ENCODE results near the gene KRTAP3-2.

KRTAP3-2 gene

GRCh38 chr17:41012326-41013120, 12.8 kb upstream of the KRTAP3-2 start:
- no peak overlapping the region for H3K4me3 ChIP-seq (ENCODE audit: low read depth, low read length)
- TF ChIP-seq MYC (IDR thresholded peaks at IDR 0.05; ENCODE audit: low read depth, low read length) (no peak), MAX (IDR thresholded peaks at IDR 0.05; ENCODE audit: low read depth, low read length) (no peak), POLR2A (IDR thresholded peaks at IDR 0.05; ENCODE audit: extremely low read depth, insufficient read length) (no peak), CTCF (IDR thresholded peaks at IDR 0.05; ENCODE audit: low read depth, low read length) (no peak)
- no peak for DNase-seq (ENCODE audit: low read depth)

- no peak for TF ChIP-seq POLR2A (IDR thresholded peaks at IDR 0.05; ENCODE audit: extremely low read depth, insufficient read length)
- TF ChIP-seq MAX (IDR thresholded peaks at IDR 0.05; ENCODE audit: low read depth, low read length), result no peak
- no peak for TF ChIP-seq CTCF (IDR thresholded peaks at IDR 0.05; ENCODE audit: low read depth, low read length)
- TF ChIP-seq MYC (IDR thresholded peaks at IDR 0.05; ENCODE audit: low read depth, low read length), result no peak
- DNase-seq (ENCODE audit: low read depth), result no peak
- no peak overlapping the region for H3K4me3 ChIP-seq (ENCODE audit: low read depth, low read length)
These were observed 10.7 kb upstream of the KRTAP3-2 start for GRCh38 chr17:41010441-41010840.

GRCh38 chr17:41009936-41010335, 10.2 kb upstream of the KRTAP3-2 start:
- TF ChIP-seq MAX (IDR thresholded peaks at IDR 0.05; ENCODE audit: low read depth, low read length) (no peak), CTCF (IDR thresholded peaks at IDR 0.05; ENCODE audit: low read depth, low read length) (no peak), POLR2A (IDR thresholded peaks at IDR 0.05; ENCODE audit: extremely low read depth, insufficient read length) (no peak), MYC (IDR thresholded peaks at IDR 0.05; ENCODE audit: low read depth, low read length) (no peak)
- no peak overlapping the region for H3K4me3 ChIP-seq (ENCODE audit: low read depth, low read length)

GRCh38 chr17:41009301-41009760, 9.6 kb upstream of the KRTAP3-2 start:
- TF ChIP-seq CTCF (IDR thresholded peaks at IDR 0.05; ENCODE audit: low read depth, low read length) (no peak), POLR2A (IDR thresholded peaks at IDR 0.05; ENCODE audit: extremely low read depth, insufficient read length) (no peak), MYC (IDR thresholded peaks at IDR 0.05; ENCODE audit: low read depth, low read length) (no peak), MAX (IDR thresholded peaks at IDR 0.05; ENCODE audit: low read depth, low read length) (no peak)
- no peak for DNase-seq (ENCODE audit: low read depth)
- no peak overlapping the region for H3K4me3 ChIP-seq (ENCODE audit: low read depth, low read length)

More at GRCh38 chr17:41009936-41010335, 10.2 kb upstream of the KRTAP3-2 start:
- DNase-seq (ENCODE audit: low read depth), result no peak

- DNase-seq (ENCODE audit: low read depth), result no peak
- no peak within 1 kb of the TSS for H3K4me3 ChIP-seq (ENCODE audit: low read depth, low read length)
- no peak for TF ChIP-seq MYC (IDR thresholded peaks at IDR 0.05; ENCODE audit: low read depth, low read length)
- TF ChIP-seq POLR2A (IDR thresholded peaks at IDR 0.05; ENCODE audit: extremely low read depth, insufficient read length), result no peak
- no peak for TF ChIP-seq MAX (IDR thresholded peaks at IDR 0.05; ENCODE audit: low read depth, low read length)
- no peak for TF ChIP-seq CTCF (IDR thresholded peaks at IDR 0.05; ENCODE audit: low read depth, low read length)
These were observed 9.1 kb upstream of the KRTAP3-2 start, which contains the start of gene KRTAP3-1 for GRCh38 chr17:41008811-41009210. TSS of gene KRTAP3-1 (minus strand) at chr17:41009128. CDS start at chr17:41009074, 54 bp downstream.

Data from NB4 (cell line).